Measurements from ENCODE around the gene SIPA1.

SIPA1 gene

DNA sequence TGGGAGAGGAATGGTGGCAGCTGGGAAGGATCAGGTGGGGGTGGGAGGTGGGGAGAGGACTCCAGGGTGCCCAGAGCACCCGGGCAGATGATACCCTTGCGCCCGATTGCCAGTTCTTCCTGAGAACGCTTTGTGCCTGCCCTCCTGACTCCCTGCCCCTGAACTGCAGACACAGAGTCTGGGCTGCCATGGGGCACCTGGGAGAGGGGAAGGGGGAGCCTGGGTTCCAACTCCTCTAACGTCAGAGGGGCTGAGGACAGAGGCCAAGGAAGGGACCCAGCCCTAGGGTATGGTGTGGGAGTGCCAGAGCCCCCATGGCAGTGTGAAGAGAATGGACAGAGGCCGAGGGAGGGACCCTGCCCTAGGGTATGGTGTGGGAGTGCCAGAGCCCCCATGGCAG, 41.4 kb upstream of the SIPA1 start:
- H3K4me1 ChIP-seq (ENCODE audit: insufficient read depth, low read length), result peaks cover 21% of the 10 kb centered on the region
- H3K9me3 ChIP-seq (ENCODE audit: low read length), result no peaks in the 10 kb centered on the region
- no peaks in the 10 kb centered on the region for H3K27me3 ChIP-seq (ENCODE audit: control insufficient read depth in 1 of 2, insufficient read depth in 2 of 2, low read length in 2 of 2)
- H3K27ac ChIP-seq (ENCODE audit: low read depth, low read length), result no peak overlapping the region
- no peak overlapping the region for H3K9ac ChIP-seq (ENCODE audit: low read length)
- peaks cover 32% of the 10 kb centered on the region for H3K36me3 ChIP-seq (ENCODE audit: insufficient read depth, low read length)
- no peak overlapping the region for H3K4me3 ChIP-seq (ENCODE audit: low read depth in 1 of 2, low read length in 2 of 2)

DNA sequence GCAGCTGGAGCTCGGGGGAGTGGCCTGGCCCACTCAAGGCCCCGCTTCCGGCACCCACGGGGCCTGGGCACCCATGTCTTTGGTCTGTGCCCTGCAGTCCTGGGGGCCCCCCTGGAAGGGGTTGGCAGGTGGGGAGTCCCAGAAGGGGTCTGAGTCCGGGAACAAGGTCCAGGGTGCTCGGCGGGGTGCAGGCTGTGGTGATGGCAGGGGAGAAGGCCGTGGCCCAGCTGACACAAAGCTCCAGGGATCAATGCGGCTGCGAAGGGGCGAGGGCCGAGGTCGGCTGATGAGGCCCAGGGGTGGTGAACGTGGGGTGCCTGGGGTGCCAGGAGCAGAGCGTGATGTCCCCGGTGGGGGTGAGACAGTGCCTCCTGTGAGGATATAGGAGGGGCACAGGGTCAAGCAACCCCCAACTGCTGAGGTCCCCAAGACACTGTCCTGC, 39.6 kb upstream of the SIPA1 start:
- H3K36me3 ChIP-seq (ENCODE audit: insufficient read depth, low read length), result peaks cover 42% of the 10 kb centered on the region

GRCh38 chr11:65599216-65599954, 38.5 kb upstream of the SIPA1 start:
- Histone ChIP-seq H3K4me1 (ENCODE audit: insufficient read depth, low read length) (peaks cover 4% of the 10 kb centered on the region), H3K9ac (ENCODE audit: low read length) (no peak overlapping the region), H3K27ac (ENCODE audit: low read depth, low read length) (no peak overlapping the region), H3K4me3 (ENCODE audit: low read depth in 1 of 2, low read length in 2 of 2) (no peak overlapping the region), H3K27me3 (ENCODE audit: control insufficient read depth in 1 of 2, insufficient read depth in 2 of 2, low read length in 2 of 2) (no peaks in the 10 kb centered on the region), H3K9me3 (ENCODE audit: low read length) (no peaks in the 10 kb centered on the region), H3K36me3 (ENCODE audit: insufficient read depth, low read length) (peaks cover 52% of the 10 kb centered on the region)

More for the DNA sequence above, 39.6 kb upstream of the SIPA1 start:
- Histone ChIP-seq H3K27me3 (ENCODE audit: control insufficient read depth in 1 of 2, insufficient read depth in 2 of 2, low read length in 2 of 2) (no peaks in the 10 kb centered on the region), H3K4me1 (ENCODE audit: insufficient read depth, low read length) (peaks cover 15% of the 10 kb centered on the region), H3K9ac (ENCODE audit: low read length) (no peak overlapping the region), H3K27ac (ENCODE audit: low read depth, low read length) (no peak overlapping the region), H3K4me3 (ENCODE audit: low read depth in 1 of 2, low read length in 2 of 2) (no peak overlapping the region), H3K9me3 (ENCODE audit: low read length) (no peaks in the 10 kb centered on the region)

GRCh38 chr11:65599955-65600246, 38.0 kb upstream of the SIPA1 start:
- H3K4me1 ChIP-seq (ENCODE audit: insufficient read depth, low read length), result peaks cover 4% of the 10 kb centered on the region
- no peaks in the 10 kb centered on the region for H3K9me3 ChIP-seq (ENCODE audit: low read length)
- H3K36me3 ChIP-seq (ENCODE audit: insufficient read depth, low read length), result peaks cover 55% of the 10 kb centered on the region
- H3K4me3 ChIP-seq (ENCODE audit: low read depth in 1 of 2, low read length in 2 of 2), result no peak overlapping the region
- no peak overlapping the region for H3K27ac ChIP-seq (ENCODE audit: low read depth, low read length)
- H3K27me3 ChIP-seq (ENCODE audit: control insufficient read depth in 1 of 2, insufficient read depth in 2 of 2, low read length in 2 of 2), result no peaks in the 10 kb centered on the region
- H3K9ac ChIP-seq (ENCODE audit: low read length), result no peak overlapping the region

- H3K4me3 ChIP-seq (ENCODE audit: low read depth in 1 of 2, low read length in 2 of 2), result no peak overlapping the region
- H3K4me1 ChIP-seq (ENCODE audit: insufficient read depth, low read length), result peaks cover 23% of the 10 kb centered on the region
- H3K9me3 ChIP-seq (ENCODE audit: low read length), result no peaks in the 10 kb centered on the region
- no peak overlapping the region for H3K27ac ChIP-seq (ENCODE audit: low read depth, low read length)
- H3K9ac ChIP-seq (ENCODE audit: low read length), result no peak overlapping the region
- peaks cover 54% of the 10 kb centered on the region for H3K36me3 ChIP-seq (ENCODE audit: insufficient read depth, low read length)
- no peaks in the 10 kb centered on the region for H3K27me3 ChIP-seq (ENCODE audit: control insufficient read depth in 1 of 2, insufficient read depth in 2 of 2, low read length in 2 of 2)
Measured at GRCh38 chr11:65604258-65604657, 33.6 kb upstream of the SIPA1 start.

DNA sequence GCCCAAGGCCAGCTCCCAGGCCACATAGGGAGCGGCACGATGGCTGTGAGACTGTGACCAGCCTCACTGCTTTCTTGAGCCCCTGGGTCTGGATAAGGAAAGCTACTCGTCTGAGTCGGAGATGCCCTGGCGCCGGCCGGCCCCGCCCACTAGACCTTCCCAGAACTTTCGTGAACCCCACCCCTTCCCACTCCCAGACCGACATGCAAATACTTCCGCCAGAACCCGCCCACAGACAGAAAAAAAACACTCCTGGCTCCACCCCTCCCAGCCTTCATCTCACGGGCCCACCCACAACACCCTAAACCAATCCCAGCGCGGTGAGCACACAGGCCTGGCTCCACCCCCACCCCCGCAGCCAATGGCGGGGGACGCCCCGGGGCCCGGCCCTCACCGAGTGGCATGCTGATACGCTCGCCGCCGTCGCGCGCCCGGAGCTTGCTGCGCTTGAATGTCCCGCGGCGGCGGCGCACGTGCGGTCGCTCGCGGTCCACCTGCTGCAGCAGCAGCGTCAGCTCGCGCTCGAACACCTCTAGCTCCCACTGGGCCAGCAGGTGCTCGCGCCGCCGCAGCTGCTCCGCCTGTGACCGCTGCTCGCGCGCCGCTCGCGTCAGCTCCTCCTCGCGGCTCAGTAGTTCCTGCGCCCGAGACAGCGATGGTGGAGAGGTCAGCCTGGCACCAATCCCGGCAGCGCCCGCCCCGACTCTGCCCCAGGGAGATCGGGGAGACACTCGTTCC, 30.9 kb upstream of the SIPA1 start:
- H3K4me3 ChIP-seq (ENCODE audit: low read depth in 1 of 2, low read length in 2 of 2), result peak overlapping the region; percentile 30 to 52

DNA sequence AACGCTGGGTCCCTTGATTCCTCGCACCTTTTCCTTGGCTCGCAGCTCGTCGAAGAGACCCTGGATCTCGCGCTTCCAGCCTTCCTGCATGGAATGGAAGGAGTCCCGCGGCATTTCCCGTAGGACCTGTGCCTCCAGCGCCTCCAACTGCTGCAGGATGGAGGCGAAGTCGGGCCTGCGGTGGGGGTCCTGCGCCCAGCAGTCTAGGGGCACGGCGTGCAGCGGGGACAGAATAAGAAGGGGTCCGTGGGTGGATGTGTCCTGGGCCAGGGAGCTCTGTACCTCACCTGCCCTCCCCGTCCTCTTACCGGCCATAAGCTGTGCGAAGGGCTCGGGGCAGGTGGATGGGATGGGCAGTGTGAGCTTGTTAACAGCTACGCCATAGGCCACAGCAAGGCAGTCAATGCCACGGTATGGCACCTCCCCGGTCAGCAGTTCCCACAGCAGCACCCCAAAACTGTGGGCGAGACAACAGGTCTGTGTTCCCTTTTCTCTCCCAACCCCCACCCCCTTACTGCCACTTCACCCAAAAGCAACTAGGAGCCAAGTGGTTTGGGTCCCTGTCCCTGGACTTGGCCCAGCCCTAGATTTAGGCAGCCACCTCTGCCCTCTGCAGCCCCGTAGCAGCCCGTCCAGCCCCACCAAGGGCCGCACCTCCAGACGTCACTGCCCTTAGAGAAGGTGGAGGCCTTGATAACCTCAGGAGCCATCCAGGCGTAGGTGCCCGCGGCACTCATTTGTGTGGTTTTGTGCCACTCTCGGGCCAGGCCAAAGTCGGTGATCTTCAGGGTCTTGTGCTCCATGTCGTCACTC, 30.1 kb upstream of the SIPA1 start:
- H3K4me1 ChIP-seq (ENCODE audit: insufficient read depth, low read length), result peaks cover 47% of the 10 kb centered on the region
- H3K36me3 ChIP-seq (ENCODE audit: insufficient read depth, low read length), result peaks cover 59% of the 10 kb centered on the region
- no peaks in the 10 kb centered on the region for H3K9me3 ChIP-seq (ENCODE audit: low read length)
- H3K4me3 ChIP-seq (ENCODE audit: low read depth in 1 of 2, low read length in 2 of 2), result peak overlapping the region; percentile 30 to 52
- no peaks in the 10 kb centered on the region for H3K27me3 ChIP-seq (ENCODE audit: control insufficient read depth in 1 of 2, insufficient read depth in 2 of 2, low read length in 2 of 2)
- H3K9ac ChIP-seq (ENCODE audit: low read length), result no peak overlapping the region
- H3K27ac ChIP-seq (ENCODE audit: low read depth, low read length), result peak overlapping the region; percentile 84

More for the DNA sequence above, 30.9 kb upstream of the SIPA1 start:
- no peaks in the 10 kb centered on the region for H3K27me3 ChIP-seq (ENCODE audit: control insufficient read depth in 1 of 2, insufficient read depth in 2 of 2, low read length in 2 of 2)
- H3K36me3 ChIP-seq (ENCODE audit: insufficient read depth, low read length), result peaks cover 56% of the 10 kb centered on the region
- peak overlapping the region; percentile 15 for H3K9ac ChIP-seq (ENCODE audit: low read length)
- no peaks in the 10 kb centered on the region for H3K9me3 ChIP-seq (ENCODE audit: low read length)
- H3K4me1 ChIP-seq (ENCODE audit: insufficient read depth, low read length), result peaks cover 40% of the 10 kb centered on the region
- H3K27ac ChIP-seq (ENCODE audit: low read depth, low read length), result peak overlapping the region; percentile 84

- Histone ChIP-seq H3K9me3 (ENCODE audit: low read length) (no peaks in the 10 kb centered on the region), H3K27me3 (ENCODE audit: control insufficient read depth in 1 of 2, insufficient read depth in 2 of 2, low read length in 2 of 2) (no peaks in the 10 kb centered on the region), H3K9ac (ENCODE audit: low read length) (no peak overlapping the region), H3K36me3 (ENCODE audit: insufficient read depth, low read length) (peaks cover 46% of the 10 kb centered on the region), H3K4me3 (ENCODE audit: low read depth in 1 of 2, low read length in 2 of 2) (no peak overlapping the region), H3K4me1 (ENCODE audit: insufficient read depth, low read length) (peaks cover 53% of the 10 kb centered on the region), H3K27ac (ENCODE audit: low read depth, low read length) (no peak overlapping the region)
Measured at GRCh38 chr11:65609229-65609628, 28.7 kb upstream of the SIPA1 start.

GRCh38 chr11:65609665-65610064, 28.2 kb upstream of the SIPA1 start:
- no peaks in the 10 kb centered on the region for H3K9me3 ChIP-seq (ENCODE audit: low read length)
- H3K4me1 ChIP-seq (ENCODE audit: insufficient read depth, low read length), result peaks cover 53% of the 10 kb centered on the region
- peaks cover 43% of the 10 kb centered on the region for H3K36me3 ChIP-seq (ENCODE audit: insufficient read depth, low read length)
- H3K27me3 ChIP-seq (ENCODE audit: control insufficient read depth in 1 of 2, insufficient read depth in 2 of 2, low read length in 2 of 2), result no peaks in the 10 kb centered on the region
- H3K9ac ChIP-seq (ENCODE audit: low read length), result no peak overlapping the region
- H3K4me3 ChIP-seq (ENCODE audit: low read depth in 1 of 2, low read length in 2 of 2), result no peak overlapping the region
- H3K27ac ChIP-seq (ENCODE audit: low read depth, low read length), result peak overlapping the region; percentile 14

DNA sequence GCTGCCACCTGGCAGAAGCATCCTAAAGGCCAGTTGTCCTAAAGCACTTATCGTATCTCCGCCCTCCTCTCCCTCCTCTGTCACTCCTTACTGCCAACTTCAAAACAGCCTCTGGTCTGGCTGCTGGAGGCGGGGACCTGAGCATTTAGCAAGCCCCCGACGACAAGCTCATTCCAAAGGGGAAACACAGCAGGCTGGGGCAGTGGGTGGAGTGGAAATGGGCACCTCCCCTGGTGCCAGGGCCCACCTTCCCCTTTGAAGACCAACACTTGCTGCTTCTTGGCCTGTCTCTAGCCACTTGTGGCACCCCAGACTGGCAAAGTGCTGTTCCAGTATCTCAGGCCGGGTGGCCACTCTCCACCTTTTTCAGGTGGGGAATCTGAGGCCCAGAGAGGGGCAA, 27.5 kb upstream of the SIPA1 start:
- Histone ChIP-seq H3K36me3 (ENCODE audit: insufficient read depth, low read length) (peaks cover 36% of the 10 kb centered on the region), H3K9ac (ENCODE audit: low read length) (peak overlapping the region; percentile 20), H3K27ac (ENCODE audit: low read depth, low read length) (peak overlapping the region; percentile 14), H3K9me3 (ENCODE audit: low read length) (no peaks in the 10 kb centered on the region), H3K4me3 (ENCODE audit: low read depth in 1 of 2, low read length in 2 of 2) (peak overlapping the region in 1 of 2 donors; percentile 2), H3K4me1 (ENCODE audit: insufficient read depth, low read length) (peaks cover 53% of the 10 kb centered on the region), H3K27me3 (ENCODE audit: control insufficient read depth in 1 of 2, insufficient read depth in 2 of 2, low read length in 2 of 2) (no peaks in the 10 kb centered on the region)

GRCh38 chr11:65611028-65611757, 26.7 kb upstream of the SIPA1 start:
- Histone ChIP-seq H3K36me3 (ENCODE audit: insufficient read depth, low read length) (peaks cover 28% of the 10 kb centered on the region), H3K4me1 (ENCODE audit: insufficient read depth, low read length) (peaks cover 52% of the 10 kb centered on the region), H3K27ac (ENCODE audit: low read depth, low read length) (peak overlapping the region; percentile 21), H3K4me3 (ENCODE audit: low read depth in 1 of 2, low read length in 2 of 2) (peak overlapping the region in 1 of 2 donors; percentile 69), H3K27me3 (ENCODE audit: control insufficient read depth in 1 of 2, insufficient read depth in 2 of 2, low read length in 2 of 2) (no peaks in the 10 kb centered on the region), H3K9me3 (ENCODE audit: low read length) (no peaks in the 10 kb centered on the region), H3K9ac (ENCODE audit: low read length) (peak overlapping the region; percentile 20)

Data from muscle layer of colon (tissue), 2 donors.